Naive thymus-derived CD4-positive, alpha-beta T cell (primary cell): Measurements from ENCODE around the gene DEPDC1B. TPM values are rescaled to one million over a fixed set of nuclear protein-coding genes. Genes with fewer than 3 reads are reported as not detected.
"Not testable (repeated sequence)": the region's sequence is repeated elsewhere in the genome, so short reads cannot be mapped to it uniquely, and the experiment has no call there.

ENCODE experiments used
- ATAC-seq: fragments of 150-1000 bp; cut with Tn5 transposase; 2 replicates; pipeline ENCODE4 v1.10.0; 2021; ENCODE audit warnings: mild to moderate bottlenecking, moderate library complexity
- CTCF ChIA-PET: fragments of 350-600 bp; sonication (Branson Sonifier 250); formaldehyde crosslinking; loops from one replicate; lab custom pipeline; 2021; ENCODE audit warnings: antibody characterized with exemption; lab: Charles Lee
- POLR2A ChIA-PET: fragments of 350-600 bp; sonication (Branson Sonifier 250); formaldehyde crosslinking; loops from one replicate; lab custom pipeline; 2021; ENCODE audit warnings: antibody characterized with exemption, inconsistent platforms; lab: Charles Lee
- DNase-seq, 9 donors: peaks; one replicate each; pipeline versions ENCODE4 v3.0.0 to v3.0.0-alpha.2; 2020 to 2022; ENCODE audit warnings: mixed read lengths in 1 of 9
- H3K27ac ChIP-seq: one replicate; pipeline ENCODE4 v1.7.0; 2013; ENCODE audit warnings: mild to moderate bottlenecking, low read depth, low read length, moderate library complexity
- H3K27me3 ChIP-seq, 2 donors: one replicate each; pipeline ENCODE4 v1.7.0; 2013; ENCODE audit warnings: low read length in 2 of 2, mild to moderate bottlenecking in 2 of 2, moderate library complexity in 2 of 2; ENCODE audit not compliant: control insufficient read depth in 2 of 2, insufficient read depth in 2 of 2
- H3K36me3 ChIP-seq, 3 experiments: 1 replicate in 2 of 3; 2 replicates in 1 of 3; pipeline ENCODE4 v1.7.0; 2013; ENCODE audit warnings: low read length in 3 of 3, mild to moderate bottlenecking in 3 of 3, moderate library complexity in 1 of 3; ENCODE audit not compliant: insufficient read depth in 3 of 3, control insufficient read depth in 2 of 3
- H3K4me1 ChIP-seq, 2 donors: one replicate each; pipeline ENCODE4 v1.7.0; 2013; ENCODE audit warnings: low read length in 2 of 2, mild to moderate bottlenecking in 2 of 2, moderate library complexity in 1 of 2; ENCODE audit not compliant: control insufficient read depth in 2 of 2, insufficient read depth in 2 of 2
- H3K4me3 ChIP-seq: 2 replicates; pipeline ENCODE4 v1.7.0; 2013; ENCODE audit warnings: mild to moderate bottlenecking, low read length
- H3K9me3 ChIP-seq, 3 experiments: 1 replicate in 2 of 3; 2 replicates in 1 of 3; pipeline ENCODE4 v1.7.0; 2013; ENCODE audit warnings: low read length in 3 of 3; ENCODE audit not compliant: control insufficient read depth in 2 of 3
- H3K27ac Mint-ChIP-seq, 9 donors: one replicate each; pipeline ENCODE4 v1.8.0; 2020 to 2022; ENCODE audit warnings: mixed read lengths in 9 of 9, mild to moderate bottlenecking in 8 of 9, moderate library complexity in 5 of 9, inconsistent platforms in 2 of 9
- H3K27me3 Mint-ChIP-seq, 5 donors: one replicate each; pipeline ENCODE4 v1.8.0; 2021 to 2022; ENCODE audit warnings: mixed read lengths in 5 of 5, mild to moderate bottlenecking in 1 of 5
- H3K36me3 Mint-ChIP-seq, 5 donors: one replicate each; pipeline ENCODE4 v1.8.0; 2020 to 2022; ENCODE audit warnings: mixed read lengths in 5 of 5, mild to moderate bottlenecking in 3 of 5, inconsistent platforms in 1 of 5
- H3K4me1 Mint-ChIP-seq, 7 donors: one replicate each; pipeline ENCODE4 v1.8.0; 2020 to 2022; ENCODE audit warnings: mixed read lengths in 7 of 7, mild to moderate bottlenecking in 3 of 7, inconsistent platforms in 1 of 7
- H3K4me3 Mint-ChIP-seq, 10 donors: one replicate each; pipeline ENCODE4 v1.8.0; 2020 to 2022; ENCODE audit warnings: mild to moderate bottlenecking in 10 of 10, mixed read lengths in 10 of 10, moderate library complexity in 6 of 10, inconsistent platforms in 2 of 10
- H3K9me3 Mint-ChIP-seq, 11 donors: one replicate each; pipeline ENCODE4 v1.8.0; 2020 to 2022; ENCODE audit warnings: mixed read lengths in 11 of 11, mild to moderate bottlenecking in 4 of 11, inconsistent platforms in 1 of 11, moderate library complexity in 1 of 11
- intact Hi-C, 2 donors: fragments of 100-400 bp; cut with micrococcal nuclease; formaldehyde crosslinking; loops; one replicate each; pipeline ENCODE4 v1.15.1; 2023
- polyA plus RNA-seq, 2 donors: library from polyadenylated mRNA; unstranded; fragments of 300-500 nt; fragmentation: Illumina TruSeq; gene quantifications; one replicate each; pipeline ENCODE4 v1.2.3, GENCODE V29; 2021
- total RNA-seq, 6 experiments: library from RNA in 5 of 6; stranded (reverse) in 5 of 6; gene quantifications; 1 replicate in 5 of 6; 2 replicates in 1 of 6; pipeline ENCODE4 v1.2.3 and lab custom pipeline; 2021 to 2026

DEPDC1B gene
- total and polyA plus RNA-seq, 7 experiments from 2014 or later = 0.24 to 24.0 (median 0.31) TPM; not detected in 3

GRCh38 chr5:60738461-60738860, 38.5 kb upstream of the DEPDC1B start:
- H3K27me3 Mint-ChIP-seq = peaks cover 0 to 6% (median 3%) of the 10 kb centered on the region in 5 donors
- H3K4me1 ChIP-seq = no peaks in the 10 kb centered on the region
- H3K36me3 Mint-ChIP-seq = peaks cover 0 to 9% (median 0%) of the 10 kb centered on the region in 5 donors
- ATAC-seq (no peak), DNase-seq (no peak)
- no peaks in the 10 kb centered on the region for H3K4me1 Mint-ChIP-seq
- H3K27ac Mint-ChIP-seq = no peak overlapping the region
- H3K27ac ChIP-seq = no peak overlapping the region
- H3K27me3 ChIP-seq = no peaks in the 10 kb centered on the region
- POLR2A ChIA-PET = interaction anchor here (0.6 kb wide), 1 partner anchor 142 kb away, joined by 3 read pairs; no protein-coding TSS in a partner anchor
- intact Hi-C loops = no loop called here
- H3K9me3 Mint-ChIP-seq = peaks cover 6 to 33% (median 12%) of the 10 kb centered on the region in 11 donors
- H3K4me3 Mint-ChIP-seq = no peak overlapping the region
- peaks cover 0 to 8% (median 0%) of the 10 kb centered on the region in 3 experiments for H3K9me3 ChIP-seq
- H3K4me3 ChIP-seq = no peak overlapping the region
- no peaks in the 10 kb centered on the region for H3K36me3 ChIP-seq
- CTCF ChIA-PET = no interaction called here

GRCh38 chr5:60730858-60731257, 30.9 kb upstream of the DEPDC1B start:
- H3K36me3 Mint-ChIP-seq, H3K27ac Mint-ChIP-seq, H3K4me1 ChIP-seq, DNase-seq, ATAC-seq, H3K4me3 ChIP-seq, intact Hi-C loops, CTCF ChIA-PET, H3K9me3 ChIP-seq, H3K4me1 Mint-ChIP-seq, H3K36me3 ChIP-seq, H3K27ac ChIP-seq, POLR2A ChIA-PET, H3K27me3 ChIP-seq, H3K4me3 Mint-ChIP-seq: not testable (repeated sequence)
- Mint-ChIP-seq H3K27me3 (peaks cover 5 to 27% (median 19%) of the 10 kb centered on the region in 5 donors), H3K9me3 (peaks cover 0 to 11% (median 4%) of the 10 kb centered on the region in 11 donors)

GRCh38 chr5:60727033-60727679, 27.2 kb upstream of the DEPDC1B start:
- no peak for ATAC-seq
- CTCF ChIA-PET = no interaction called here
- no peaks in the 10 kb centered on the region for H3K4me1 Mint-ChIP-seq

GRCh38 chr5:60724126-60724525, 24.2 kb upstream of the DEPDC1B start:
- POLR2A ChIA-PET = no interaction called here
- H3K4me1 Mint-ChIP-seq = no peaks in the 10 kb centered on the region
- Histone ChIP-seq H3K36me3 (no peaks in the 10 kb centered on the region), H3K27me3 (no peaks in the 10 kb centered on the region), H3K9me3 (no peaks in the 10 kb centered on the region), H3K27ac (no peak overlapping the region), H3K4me1 (no peaks in the 10 kb centered on the region), H3K4me3 (no peak overlapping the region)
- no peak overlapping the region for H3K27ac Mint-ChIP-seq
- peaks cover 0 to 3% (median 0%) of the 10 kb centered on the region in 11 donors for H3K9me3 Mint-ChIP-seq
- no peak overlapping the region for H3K4me3 Mint-ChIP-seq
- DNase-seq = no peak
- no peak for ATAC-seq
- peaks cover 4 to 13% (median 7%) of the 10 kb centered on the region in 5 donors for H3K27me3 Mint-ChIP-seq
- intact Hi-C loops = no loop called here
- CTCF ChIA-PET = no interaction called here
- H3K36me3 Mint-ChIP-seq = no peaks in the 10 kb centered on the region

More at GRCh38 chr5:60727033-60727679, 27.2 kb upstream of the DEPDC1B start:
- POLR2A ChIA-PET = interaction anchor here (0.5 kb wide), 1 partner anchor 43 kb away, joined by 3 read pairs; no protein-coding TSS in a partner anchor
- peaks cover 0 to 11% (median 4%) of the 10 kb centered on the region in 11 donors for H3K9me3 Mint-ChIP-seq
- H3K36me3 Mint-ChIP-seq = no peaks in the 10 kb centered on the region
- no peaks in the 10 kb centered on the region for H3K27me3 ChIP-seq
- peaks cover 0 to 27% (median 19%) of the 10 kb centered on the region in 5 donors for H3K27me3 Mint-ChIP-seq
- no peak overlapping the region for H3K4me3 ChIP-seq
- no peak overlapping the region for H3K27ac ChIP-seq
- H3K27ac Mint-ChIP-seq = no peak overlapping the region
- H3K4me3 Mint-ChIP-seq = no peak overlapping the region
- no peaks in the 10 kb centered on the region for H3K4me1 ChIP-seq
- no peak for DNase-seq
- no peaks in the 10 kb centered on the region for H3K36me3 ChIP-seq
- intact Hi-C loops = no loop called here
- no peaks in the 10 kb centered on the region for H3K9me3 ChIP-seq

GRCh38 chr5:60722416-60722815, 22.4 kb upstream of the DEPDC1B start:
- intact Hi-C loops = no loop called here
- ATAC-seq (no peak), DNase-seq (no peak)
- no peak overlapping the region for H3K4me3 ChIP-seq
- peaks cover 0 to 1% (median 0%) of the 10 kb centered on the region in 5 donors for H3K36me3 Mint-ChIP-seq
- H3K9me3 Mint-ChIP-seq = peaks cover 0 to 4% (median 0%) of the 10 kb centered on the region in 11 donors
- CTCF ChIA-PET = no interaction called here
- H3K27ac Mint-ChIP-seq = no peak overlapping the region
- POLR2A ChIA-PET = no interaction called here
- H3K9me3 ChIP-seq = no peaks in the 10 kb centered on the region
- no peaks in the 10 kb centered on the region for H3K36me3 ChIP-seq
- H3K27ac ChIP-seq = no peak overlapping the region
- no peaks in the 10 kb centered on the region for H3K4me1 Mint-ChIP-seq
- H3K4me3 Mint-ChIP-seq = no peak overlapping the region
- H3K27me3 ChIP-seq = no peaks in the 10 kb centered on the region
- H3K27me3 Mint-ChIP-seq = peaks cover 4 to 16% (median 7%) of the 10 kb centered on the region in 5 donors
- H3K4me1 ChIP-seq = no peaks in the 10 kb centered on the region

GRCh38 chr5:60719329-60719728, 19.4 kb upstream of the DEPDC1B start:
- Histone ChIP-seq H3K36me3 (no peaks in the 10 kb centered on the region), H3K4me1 (no peaks in the 10 kb centered on the region), H3K27ac (no peak overlapping the region), H3K4me3 (no peak overlapping the region), H3K9me3 (no peaks in the 10 kb centered on the region), H3K27me3 (no peaks in the 10 kb centered on the region)
- Mint-ChIP-seq H3K27me3 (peaks cover 7 to 27% (median 25%) of the 10 kb centered on the region in 5 donors), H3K4me1 (peaks cover 0 to 1% (median 0%) of the 10 kb centered on the region in 7 donors), H3K4me3 (no peak overlapping the region), H3K9me3 (peaks cover 0 to 26% (median 5%) of the 10 kb centered on the region in 11 donors), H3K36me3 (peaks cover 0 to 3% (median 1%) of the 10 kb centered on the region in 5 donors), H3K27ac (no peak overlapping the region)
- CTCF ChIA-PET = no interaction called here
- POLR2A ChIA-PET = no interaction called here
- no peak for ATAC-seq
- DNase-seq = no peak
- intact Hi-C loops = no loop called here
